Glutamatergic neuron (in vitro differentiated cells): ENCODE measurements around the gene RSKR. TPM values are rescaled to one million over a fixed set of nuclear protein-coding genes. Genes with fewer than 3 reads are reported as not detected.

Experiments used
- DNase-seq: peaks from one replicate; pipeline ENCODE4 v3.0.0; 2022
- H3K27ac Mint-ChIP-seq: one replicate; pipeline ENCODE4 v1.8.0; 2020; ENCODE audit warnings: mild to moderate bottlenecking, mixed read lengths, inconsistent platforms; ENCODE audit not compliant: unreplicated experiment
- H3K27me3 Mint-ChIP-seq: one replicate; pipeline ENCODE4 v1.8.0; 2020; ENCODE audit warnings: mild to moderate bottlenecking, moderate library complexity, mixed read lengths, inconsistent platforms; ENCODE audit not compliant: unreplicated experiment
- H3K36me3 Mint-ChIP-seq: one replicate; pipeline ENCODE4 v1.8.0; 2020; ENCODE audit warnings: mild to moderate bottlenecking, mixed read lengths, inconsistent platforms; ENCODE audit not compliant: unreplicated experiment
- H3K4me1 Mint-ChIP-seq: one replicate; pipeline ENCODE4 v1.8.0; 2020; ENCODE audit warnings: mild to moderate bottlenecking, low read depth, mixed read lengths, inconsistent platforms; ENCODE audit not compliant: unreplicated experiment
- H3K4me3 Mint-ChIP-seq: one replicate; pipeline ENCODE4 v1.8.0; 2020; ENCODE audit warnings: mild to moderate bottlenecking, mixed read lengths, inconsistent platforms; ENCODE audit not compliant: unreplicated experiment
- H3K9me3 Mint-ChIP-seq: one replicate; pipeline ENCODE4 v1.8.0; 2020; ENCODE audit warnings: mild to moderate bottlenecking, moderate library complexity, mixed read lengths, inconsistent platforms; ENCODE audit not compliant: unreplicated experiment
- total RNA-seq: library from RNA; stranded (reverse); fragmentation: NEBNext Ultra II Directional; extraction: Animal tissue kit (Norgen Biotek cat#: 25700); gene quantifications from one replicate; pipeline ENCODE4 v1.2.1, GENCODE V29; 2021; ENCODE audit not compliant: unreplicated experiment
- TF ChIP-seq, protein P1 (sequence below): fragments of 200-600 bp; sonication (generic); IDR thresholded peaks from one replicate; pipeline ENCODE4 v1.5.0; 2021; ENCODE audit not compliant: partially characterized antibody, unreplicated experiment

Gene RSKR
- total RNA-seq, 1 donor from 2014 or later, result 44.5 TPM

DNA sequence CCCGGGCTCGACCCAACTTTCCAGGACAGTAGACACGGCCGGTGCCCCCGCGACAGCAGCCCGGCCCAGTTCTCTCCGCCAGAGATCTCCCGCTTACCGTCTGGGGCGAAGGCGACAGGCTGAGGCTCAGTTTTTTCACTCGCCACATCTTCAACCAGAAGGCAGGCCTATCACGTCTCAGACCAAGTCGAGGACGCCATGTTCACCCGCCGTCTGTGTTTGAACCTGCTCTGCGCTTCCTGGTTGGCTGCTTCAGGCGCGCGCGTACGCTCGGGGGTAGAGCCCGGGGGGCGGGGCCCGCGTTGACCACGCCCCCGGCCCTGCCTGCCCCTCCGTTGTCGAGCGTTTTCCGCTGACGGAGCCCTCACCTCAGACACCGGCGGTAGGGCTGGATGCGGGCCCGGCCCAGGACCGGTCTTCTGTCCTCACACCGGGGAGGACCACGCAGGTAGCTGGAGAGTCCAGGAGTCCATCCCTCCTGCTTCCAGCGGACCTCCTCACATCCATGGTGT, 15.1 kb downstream of the RSKR start, which contains the start of gene SPAG5:
TSS of gene SPAG5 (minus strand) at position 227 of the 512 bp plus-strand sequence. CDS start at position 148, 79 bp downstream.
- Mint-ChIP-seq H3K36me3 (no peaks in the 10 kb centered on the region), H3K9me3 (peaks cover 3% of the 10 kb centered on the region), H3K27me3 (peaks cover 2% of the 10 kb centered on the region)

DNA sequence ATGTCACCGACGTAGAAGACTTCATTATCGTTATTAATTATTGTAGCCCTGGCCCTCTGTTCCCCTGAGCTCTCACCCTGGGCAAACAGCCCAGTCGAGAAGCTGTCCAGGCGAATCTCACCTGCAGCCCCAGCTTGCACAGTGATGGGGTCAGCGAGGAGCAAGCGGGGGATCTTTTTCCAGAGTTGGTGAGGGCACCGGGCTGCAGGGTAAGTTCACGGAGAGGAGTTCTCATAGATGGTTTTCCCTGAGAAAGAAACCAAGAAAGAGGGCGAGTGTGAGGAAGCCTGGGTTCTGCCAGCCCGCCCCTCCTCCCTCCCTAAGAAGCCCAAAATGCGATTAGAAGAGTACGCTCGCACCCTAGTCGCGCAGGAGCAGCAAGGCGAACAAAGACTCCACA, 15.6 kb downstream of the RSKR start:
- DNase-seq, result no peak
- TF ChIP-seq, protein P1, sequence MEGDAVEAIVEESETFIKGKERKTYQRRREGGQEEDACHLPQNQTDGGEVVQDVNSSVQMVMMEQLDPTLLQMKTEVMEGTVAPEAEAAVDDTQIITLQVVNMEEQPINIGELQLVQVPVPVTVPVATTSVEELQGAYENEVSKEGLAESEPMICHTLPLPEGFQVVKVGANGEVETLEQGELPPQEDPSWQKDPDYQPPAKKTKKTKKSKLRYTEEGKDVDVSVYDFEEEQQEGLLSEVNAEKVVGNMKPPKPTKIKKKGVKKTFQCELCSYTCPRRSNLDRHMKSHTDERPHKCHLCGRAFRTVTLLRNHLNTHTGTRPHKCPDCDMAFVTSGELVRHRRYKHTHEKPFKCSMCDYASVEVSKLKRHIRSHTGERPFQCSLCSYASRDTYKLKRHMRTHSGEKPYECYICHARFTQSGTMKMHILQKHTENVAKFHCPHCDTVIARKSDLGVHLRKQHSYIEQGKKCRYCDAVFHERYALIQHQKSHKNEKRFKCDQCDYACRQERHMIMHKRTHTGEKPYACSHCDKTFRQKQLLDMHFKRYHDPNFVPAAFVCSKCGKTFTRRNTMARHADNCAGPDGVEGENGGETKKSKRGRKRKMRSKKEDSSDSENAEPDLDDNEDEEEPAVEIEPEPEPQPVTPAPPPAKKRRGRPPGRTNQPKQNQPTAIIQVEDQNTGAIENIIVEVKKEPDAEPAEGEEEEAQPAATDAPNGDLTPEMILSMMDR, result no peak
- no peaks in the 10 kb centered on the region for H3K36me3 Mint-ChIP-seq
- peak overlapping the region; percentile 94 for H3K4me3 Mint-ChIP-seq
- H3K27me3 Mint-ChIP-seq, result no peaks in the 10 kb centered on the region
- H3K9me3 Mint-ChIP-seq, result peaks cover 3% of the 10 kb centered on the region
- peaks cover 9% of the 10 kb centered on the region for H3K4me1 Mint-ChIP-seq
- H3K27ac Mint-ChIP-seq, result peak overlapping the region; percentile 85

More for the DNA sequence above, 15.1 kb downstream of the RSKR start, which contains the start of gene SPAG5:
- Mint-ChIP-seq H3K27ac (peak within 1 kb of the TSS; percentile 90), H3K4me3 (peak within 1 kb of the TSS; percentile 94), H3K4me1 (peaks cover 9% of the 10 kb centered on the region)
- TF ChIP-seq, protein P1, result no peak
- DNase-seq, result peak; percentile 95

DNA sequence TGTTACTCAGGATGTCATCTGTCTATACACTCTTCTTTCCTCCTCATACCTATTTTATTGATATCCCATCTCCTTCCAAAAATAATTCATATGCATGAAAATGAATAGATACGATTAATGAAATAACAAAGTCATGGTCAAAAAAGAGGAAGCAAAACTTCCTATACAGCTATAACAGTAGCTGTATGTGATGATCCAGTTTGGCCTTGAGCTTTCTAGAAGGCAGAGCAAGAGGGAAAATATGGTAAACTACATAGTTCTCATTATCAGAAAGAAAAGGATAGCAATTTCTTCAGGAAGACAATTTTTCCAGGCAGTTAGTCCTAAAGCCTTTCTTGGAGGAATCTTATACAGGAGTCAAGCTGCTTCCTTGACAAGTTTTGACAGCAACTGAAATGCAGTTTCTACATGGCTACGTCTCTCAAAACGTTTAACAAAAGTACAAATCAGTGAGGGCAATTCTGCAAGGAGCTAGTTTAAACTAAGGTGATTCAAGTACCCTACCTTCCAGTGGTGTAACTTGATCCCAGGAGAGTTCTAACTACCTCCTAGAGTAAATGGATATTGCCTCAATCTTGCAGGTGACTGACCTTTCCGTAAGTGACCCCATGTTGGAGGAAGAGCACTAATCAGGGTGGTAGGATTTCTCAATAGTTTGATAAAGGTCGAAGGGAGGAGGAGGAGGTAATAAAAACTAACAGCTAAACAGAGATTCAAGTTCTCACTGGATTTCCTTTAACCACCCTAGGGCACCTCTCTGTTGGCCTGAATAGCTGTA, 16.2 kb downstream of the RSKR start:
- Mint-ChIP-seq H3K36me3 (no peaks in the 10 kb centered on the region), H3K27ac (peak overlapping the region; percentile 85), H3K4me1 (peaks cover 8% of the 10 kb centered on the region), H3K4me3 (peak overlapping the region; percentile 94), H3K27me3 (no peaks in the 10 kb centered on the region), H3K9me3 (peaks cover 3% of the 10 kb centered on the region)
- TF ChIP-seq, protein P1, result no peak
- DNase-seq, result no peak

DNA sequence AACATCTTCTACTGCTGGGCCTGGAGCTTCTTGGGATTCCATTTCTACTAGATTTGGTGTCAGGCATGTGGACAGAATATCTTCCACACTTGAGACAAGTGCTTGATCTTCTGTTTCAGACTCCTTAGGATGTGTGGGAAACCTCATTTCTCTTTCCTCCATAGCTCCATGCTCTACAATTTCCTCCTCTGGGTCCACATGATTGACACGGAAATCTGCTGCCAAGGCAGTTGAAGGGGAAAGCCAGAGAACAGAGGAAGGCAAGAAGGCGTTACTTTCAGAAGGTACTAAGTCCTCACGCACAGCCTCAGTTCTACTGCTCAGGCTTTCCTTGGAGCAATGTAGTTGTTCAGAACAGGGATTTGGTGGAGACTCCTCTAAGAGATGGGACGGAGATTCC, 21.7 kb downstream of the RSKR start:
- Mint-ChIP-seq H3K27ac (no peak overlapping the region), H3K36me3 (no peaks in the 10 kb centered on the region), H3K4me1 (no peaks in the 10 kb centered on the region), H3K27me3 (no peaks in the 10 kb centered on the region), H3K9me3 (no peaks in the 10 kb centered on the region), H3K4me3 (no peak overlapping the region)
- TF ChIP-seq, protein P1, result no peak
- DNase-seq, result no peak

DNA sequence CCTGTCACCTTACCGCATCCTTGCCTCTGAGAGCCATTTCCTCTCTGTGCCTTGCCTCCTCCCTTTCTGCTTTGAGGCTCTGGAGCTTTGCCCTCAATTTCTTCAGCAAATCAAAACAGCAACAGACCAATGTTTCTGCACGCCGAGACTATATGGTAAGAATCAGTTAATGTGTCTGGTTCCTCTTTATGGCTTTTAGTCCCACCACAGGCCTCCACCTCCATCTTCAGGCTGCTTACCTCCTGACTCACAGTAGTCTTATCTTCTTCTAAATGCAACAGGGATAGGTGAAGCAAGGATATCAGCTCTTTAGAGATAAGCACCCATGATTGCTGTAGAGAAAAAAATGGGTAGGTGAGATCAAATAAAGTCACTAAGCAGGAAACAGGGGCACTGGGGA, 28.1 kb downstream of the RSKR start:
- H3K36me3 Mint-ChIP-seq, result no peaks in the 10 kb centered on the region
- no peaks in the 10 kb centered on the region for H3K9me3 Mint-ChIP-seq

More for the DNA sequence above, 28.1 kb downstream of the RSKR start:
- TF ChIP-seq, protein P1, result no peak
- H3K27ac Mint-ChIP-seq, result no peak overlapping the region
- no peaks in the 10 kb centered on the region for H3K4me1 Mint-ChIP-seq
- no peak for DNase-seq
- no peaks in the 10 kb centered on the region for H3K27me3 Mint-ChIP-seq
- no peak overlapping the region for H3K4me3 Mint-ChIP-seq
